ENCODE data around the gene JADE3.
A peak's percentile ranks its signal among the peaks of the same experiment; 100 is the strongest.

The JADE3 gene

DNA sequence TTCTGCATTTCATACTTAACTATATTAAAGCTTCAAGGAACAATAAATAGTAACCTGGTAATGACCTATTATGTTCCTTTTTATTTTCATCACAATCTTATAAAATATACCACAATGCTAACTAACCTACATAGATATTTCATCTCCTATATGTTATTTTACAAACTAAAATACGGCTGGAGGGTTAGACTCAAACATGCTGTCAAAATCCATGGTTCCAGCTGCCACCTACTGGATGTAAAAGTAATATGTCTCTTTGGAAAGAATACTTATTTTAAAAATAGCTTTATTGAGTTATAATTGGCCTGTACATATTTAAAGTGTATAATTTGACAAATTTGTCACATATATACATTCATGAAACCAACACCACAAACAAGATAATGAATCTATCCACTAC lies 181.0 kb downstream of the JADE3 start:
- TF ChIP-seq, protein P1, sequence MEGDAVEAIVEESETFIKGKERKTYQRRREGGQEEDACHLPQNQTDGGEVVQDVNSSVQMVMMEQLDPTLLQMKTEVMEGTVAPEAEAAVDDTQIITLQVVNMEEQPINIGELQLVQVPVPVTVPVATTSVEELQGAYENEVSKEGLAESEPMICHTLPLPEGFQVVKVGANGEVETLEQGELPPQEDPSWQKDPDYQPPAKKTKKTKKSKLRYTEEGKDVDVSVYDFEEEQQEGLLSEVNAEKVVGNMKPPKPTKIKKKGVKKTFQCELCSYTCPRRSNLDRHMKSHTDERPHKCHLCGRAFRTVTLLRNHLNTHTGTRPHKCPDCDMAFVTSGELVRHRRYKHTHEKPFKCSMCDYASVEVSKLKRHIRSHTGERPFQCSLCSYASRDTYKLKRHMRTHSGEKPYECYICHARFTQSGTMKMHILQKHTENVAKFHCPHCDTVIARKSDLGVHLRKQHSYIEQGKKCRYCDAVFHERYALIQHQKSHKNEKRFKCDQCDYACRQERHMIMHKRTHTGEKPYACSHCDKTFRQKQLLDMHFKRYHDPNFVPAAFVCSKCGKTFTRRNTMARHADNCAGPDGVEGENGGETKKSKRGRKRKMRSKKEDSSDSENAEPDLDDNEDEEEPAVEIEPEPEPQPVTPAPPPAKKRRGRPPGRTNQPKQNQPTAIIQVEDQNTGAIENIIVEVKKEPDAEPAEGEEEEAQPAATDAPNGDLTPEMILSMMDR (IDR thresholded peaks at IDR 0.05; ENCODE audit: low read depth, low read length): peak; percentile 53
- peak; percentile 22 for DNase-seq (ENCODE audit: low read depth, low spot score)
- no peak overlapping the region for H3K4me3 ChIP-seq (ENCODE audit: low read depth, low read length)
- in situ Hi-C loops (cut with HindIII; ENCODE audit: low sequenced_read_pairs): no loop called here

DNA sequence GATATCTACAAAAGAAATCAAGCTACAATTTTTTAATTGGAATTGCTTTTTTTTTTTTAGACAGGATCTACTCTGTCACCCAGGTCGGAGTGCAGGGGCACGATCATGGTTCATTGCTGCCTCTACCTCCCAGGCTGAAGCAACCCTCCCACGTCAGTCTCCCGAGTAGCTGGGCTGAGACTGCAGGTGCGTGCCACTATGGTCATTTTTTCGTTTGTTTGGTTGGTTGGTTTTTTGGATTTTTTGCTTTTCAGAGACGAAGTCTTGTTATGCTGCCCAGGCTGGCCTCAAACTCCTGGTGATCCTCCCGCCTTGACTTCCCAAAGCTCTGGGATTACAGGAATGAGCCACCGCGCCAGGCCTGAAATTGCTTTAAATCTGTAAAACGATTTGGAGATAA lies 181.6 kb downstream of the JADE3 start:
- in situ Hi-C loops (cut with HindIII; ENCODE audit: low sequenced_read_pairs): no loop called here
- no peak for DNase-seq (ENCODE audit: low read depth, low spot score)
- TF ChIP-seq, protein P1 (IDR thresholded peaks at IDR 0.05; ENCODE audit: low read depth, low read length): no peak
- no peak overlapping the region for H3K4me3 ChIP-seq (ENCODE audit: low read depth, low read length)

DNA sequence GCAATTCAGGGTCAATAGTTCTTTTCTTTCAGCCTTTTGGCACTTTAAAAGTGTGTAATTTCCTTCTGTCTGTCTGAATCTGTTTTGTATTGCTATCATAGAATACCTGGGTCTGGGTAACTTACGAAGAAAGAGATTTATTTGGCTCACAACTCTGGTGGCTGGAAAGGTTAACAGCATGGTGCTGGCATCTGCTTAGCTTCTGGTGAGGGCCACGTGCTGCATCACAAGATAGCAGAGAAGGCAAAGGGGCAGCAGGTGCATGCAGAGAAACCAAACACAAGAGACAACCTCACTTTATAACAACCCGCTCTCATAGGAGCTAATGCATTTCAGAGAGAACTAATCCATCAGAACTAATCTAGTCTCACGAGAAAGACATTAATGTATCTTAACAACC lies 184.8 kb downstream of the JADE3 start:
- H3K4me3 ChIP-seq (ENCODE audit: low read depth, low read length): no peak overlapping the region
- in situ Hi-C loops (cut with HindIII; ENCODE audit: low sequenced_read_pairs): no loop called here
- DNase-seq (ENCODE audit: low read depth, low spot score): no peak
- TF ChIP-seq, protein P1 (IDR thresholded peaks at IDR 0.05; ENCODE audit: low read depth, low read length): no peak

DNA sequence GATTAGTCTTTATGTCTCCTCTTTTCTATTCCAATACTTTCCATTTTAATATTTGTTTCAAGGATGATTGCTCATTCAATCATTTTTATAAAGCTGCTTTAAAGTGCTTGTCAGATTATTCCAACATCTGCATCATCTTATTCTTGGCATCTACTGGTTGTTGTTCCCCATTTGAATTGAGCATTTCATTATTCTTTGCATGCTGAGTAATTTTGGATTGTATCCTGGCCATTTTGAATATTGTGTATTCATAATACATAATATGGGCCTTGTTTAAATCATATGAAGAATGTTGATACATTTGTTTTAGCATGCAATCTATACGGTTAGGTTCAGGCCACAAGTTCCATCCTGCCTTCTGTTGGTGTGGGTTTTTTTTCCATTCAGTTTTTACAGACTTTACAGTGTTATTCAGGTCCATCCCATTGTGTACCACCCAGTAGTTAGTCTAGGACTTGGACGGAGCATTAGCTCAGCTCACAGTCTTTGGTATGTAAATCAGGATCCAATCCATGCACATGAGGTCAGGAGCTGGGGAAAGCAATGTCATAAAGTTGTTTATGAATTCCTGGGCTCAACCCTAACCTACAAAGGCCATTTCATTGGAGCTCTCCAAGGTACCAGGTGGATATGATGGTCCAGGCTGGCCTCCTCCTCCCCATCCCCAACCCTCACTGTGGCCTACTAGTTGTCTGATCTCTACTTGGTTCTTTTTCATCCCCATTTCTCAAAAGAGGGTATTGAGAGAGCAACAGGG lies 186.3 kb downstream of the JADE3 start:
- in situ Hi-C loops (cut with HindIII; ENCODE audit: low sequenced_read_pairs): no loop called here

DNA sequence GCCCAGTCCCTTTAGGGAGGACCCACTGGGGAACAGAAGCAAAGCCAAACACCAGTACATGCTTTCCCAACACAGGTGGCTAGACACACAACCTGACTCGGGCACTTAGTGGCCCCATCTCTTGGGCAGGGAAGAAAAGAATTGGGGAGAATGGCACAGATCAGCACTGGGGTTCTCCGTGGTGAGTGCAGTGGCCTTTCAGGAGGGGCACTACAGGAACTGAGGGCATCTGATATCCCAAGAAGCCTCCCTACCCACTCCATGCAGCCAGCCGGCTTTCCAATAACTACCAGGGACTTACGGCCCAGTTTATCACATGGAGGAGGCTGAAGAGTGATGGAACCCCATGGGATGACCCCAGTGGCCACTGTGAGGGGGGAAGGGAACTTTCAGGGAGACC lies 189.0 kb downstream of the JADE3 start:
- no peak overlapping the region for H3K4me3 ChIP-seq (ENCODE audit: low read depth, low read length)
- in situ Hi-C loops (cut with HindIII; ENCODE audit: low sequenced_read_pairs): no loop called here
- DNase-seq (ENCODE audit: low read depth, low spot score): no peak
- TF ChIP-seq, protein P1 (IDR thresholded peaks at IDR 0.05; ENCODE audit: low read depth, low read length): no peak

More for the DNA sequence above, 186.3 kb downstream of the JADE3 start:
- no peak overlapping the region for H3K4me3 ChIP-seq (ENCODE audit: low read depth, low read length)
- TF ChIP-seq, protein P1 (IDR thresholded peaks at IDR 0.05; ENCODE audit: low read depth, low read length): no peak
- no peak for DNase-seq (ENCODE audit: low read depth, low spot score)

All from astrocyte of the spinal cord (primary cell).